Astrocyte (in vitro differentiated cells and primary cell): ENCODE measurements around the gene GDPD5. TPM values are rescaled to one million over a fixed set of nuclear protein-coding genes. Genes with fewer than 3 reads are reported as not detected.
A peak's percentile ranks its signal among the peaks of the same experiment; 100 is the strongest.

ENCODE experiments used
- DNase-seq: peaks from one replicate; pipeline ENCODE4 v3.0.0-alpha.2; 2010; ENCODE audit warnings: low read depth
- FAIRE-seq: peaks from 2 replicates; lab custom pipeline; 2011; peaks lifted over from hg19 to GRCh38; lab: Jason Lieb, UNC
- H2AFZ ChIP-seq: 2 replicates; pipeline ENCODE4 v1.6.0; 2012; ENCODE audit warnings: low read depth, low read length, inconsistent platforms
- H3K27ac ChIP-seq: 2 replicates; pipeline ENCODE4 v1.5.1; 2011; ENCODE audit warnings: low read depth, low read length, inconsistent platforms
- H3K27me3 ChIP-seq: 2 replicates; pipeline ENCODE4 v1.6.0; 2011; ENCODE audit warnings: low read length, inconsistent platforms; ENCODE audit not compliant: insufficient read depth
- H3K36me3 ChIP-seq: 2 replicates; pipeline ENCODE4 v1.5.1; 2011; ENCODE audit warnings: low read length, inconsistent platforms; ENCODE audit not compliant: insufficient read depth
- H3K4me1 ChIP-seq: 2 replicates; pipeline ENCODE4 v1.5.1; 2011; ENCODE audit warnings: low read length, inconsistent platforms; ENCODE audit not compliant: insufficient read depth
- H3K4me2 ChIP-seq: 2 replicates; pipeline ENCODE4 v1.6.0; 2012; ENCODE audit warnings: low read length, inconsistent platforms
- H3K4me3 ChIP-seq: 2 replicates; pipeline ENCODE4 v1.5.1; 2011; ENCODE audit warnings: low read depth, mild to moderate bottlenecking, low read length, inconsistent platforms; ENCODE audit not compliant: insufficient read depth
- H3K79me2 ChIP-seq: 2 replicates; pipeline ENCODE4 v1.6.0; 2012; ENCODE audit warnings: mild to moderate bottlenecking, low read length, inconsistent platforms; ENCODE audit not compliant: insufficient read depth
- H3K9ac ChIP-seq: 2 replicates; pipeline ENCODE4 v1.6.0; 2012; ENCODE audit warnings: mild to moderate bottlenecking, low read length, inconsistent platforms
- H3K9me3 ChIP-seq: 2 replicates; pipeline ENCODE4 v1.5.1; 2012; ENCODE audit warnings: low read depth, mild to moderate bottlenecking, low read length, inconsistent platforms; ENCODE audit not compliant: insufficient read depth
- H4K20me1 ChIP-seq: 2 replicates; pipeline ENCODE4 v1.6.0; 2012; ENCODE audit warnings: low read length, inconsistent platforms; ENCODE audit not compliant: insufficient read depth
- H3K27ac Mint-ChIP-seq: one replicate; pipeline ENCODE4 v1.8.0; 2021; ENCODE audit warnings: mild to moderate bottlenecking, mixed read lengths; ENCODE audit not compliant: unreplicated experiment
- H3K27me3 Mint-ChIP-seq: one replicate; pipeline ENCODE4 v1.8.0; 2021; ENCODE audit warnings: low read depth, mixed read lengths; ENCODE audit not compliant: unreplicated experiment
- H3K36me3 Mint-ChIP-seq: one replicate; pipeline ENCODE4 v1.8.0; 2021; ENCODE audit warnings: low read depth, mixed read lengths; ENCODE audit not compliant: unreplicated experiment
- H3K4me1 Mint-ChIP-seq: one replicate; pipeline ENCODE4 v1.8.0; 2021; ENCODE audit warnings: low read depth, mixed read lengths; ENCODE audit not compliant: unreplicated experiment
- H3K4me3 Mint-ChIP-seq: one replicate; pipeline ENCODE4 v1.8.0; 2021; ENCODE audit warnings: mild to moderate bottlenecking, moderate library complexity, mixed read lengths; ENCODE audit not compliant: unreplicated experiment
- H3K9me3 Mint-ChIP-seq: one replicate; pipeline ENCODE4 v1.8.0; 2021; ENCODE audit warnings: mild to moderate bottlenecking, mixed read lengths; ENCODE audit not compliant: unreplicated experiment
- EZH2 ChIP-seq: IDR thresholded peaks from 2 replicates; pipeline ENCODE4 v1.6.1; 2012; ENCODE audit warnings: mild to moderate bottlenecking, low read length, inconsistent platforms; ENCODE audit not compliant: insufficient read depth
- total RNA-seq: library from RNA; stranded (reverse); gene quantifications from 2 replicates; pipeline ENCODE4 v1.2.1, GENCODE V29; 2021
- TF ChIP-seq, protein P1 (sequence below): IDR thresholded peaks from 2 replicates; pipeline ENCODE4 v1.5.1; 2011; ENCODE audit warnings: low read depth, mild to moderate bottlenecking, inconsistent platforms, low read length, moderate library complexity; ENCODE audit not compliant: insufficient read depth

GDPD5 gene
- total RNA-seq, 1 donor from 2014 or later, result 9.4 TPM

DNA sequence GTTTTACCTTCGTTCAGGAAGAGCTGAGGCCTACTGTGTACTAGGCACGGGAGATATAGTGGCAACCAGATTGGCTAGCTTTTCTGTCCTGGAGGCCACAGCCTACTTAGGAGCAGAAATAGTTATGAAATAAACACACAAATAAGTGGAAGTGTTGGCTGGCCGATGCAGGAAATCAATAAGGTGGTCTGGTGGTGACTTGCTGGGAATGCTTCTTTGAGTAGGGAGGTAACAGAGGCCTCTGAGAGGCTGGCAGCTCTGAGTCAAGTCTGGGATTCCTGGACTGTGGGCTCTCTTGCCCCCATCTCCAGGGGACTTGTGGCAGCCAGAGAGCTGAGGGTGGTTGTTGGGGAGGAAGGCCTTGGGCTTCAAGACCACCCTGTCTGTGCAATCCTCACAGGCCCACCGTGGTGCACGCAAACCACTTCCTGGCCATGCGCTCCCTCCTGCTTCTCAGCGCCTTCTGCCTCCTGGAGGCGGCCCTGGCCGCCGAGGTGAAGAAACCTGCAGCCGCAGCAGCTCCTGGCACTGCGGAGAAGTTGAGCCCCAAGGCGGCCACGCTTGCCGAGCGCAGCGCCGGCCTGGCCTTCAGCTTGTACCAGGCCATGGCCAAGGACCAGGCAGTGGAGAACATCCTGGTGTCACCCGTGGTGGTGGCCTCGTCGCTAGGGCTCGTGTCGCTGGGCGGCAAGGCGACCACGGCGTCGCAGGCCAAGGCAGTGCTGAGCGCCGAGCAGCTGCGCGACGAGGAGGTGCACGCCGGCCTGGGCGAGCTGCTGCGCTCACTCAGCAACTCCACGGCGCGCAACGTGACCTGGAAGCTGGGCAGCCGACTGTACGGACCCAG is 40.4 kb upstream of the GDPD5 start:
- peak overlapping the region; percentile 99 for H3K4me3 Mint-ChIP-seq
- peaks cover 82% of the 10 kb centered on the region for H4K20me1 ChIP-seq
- peak overlapping the region; percentile 100 for H3K9ac ChIP-seq

DNA sequence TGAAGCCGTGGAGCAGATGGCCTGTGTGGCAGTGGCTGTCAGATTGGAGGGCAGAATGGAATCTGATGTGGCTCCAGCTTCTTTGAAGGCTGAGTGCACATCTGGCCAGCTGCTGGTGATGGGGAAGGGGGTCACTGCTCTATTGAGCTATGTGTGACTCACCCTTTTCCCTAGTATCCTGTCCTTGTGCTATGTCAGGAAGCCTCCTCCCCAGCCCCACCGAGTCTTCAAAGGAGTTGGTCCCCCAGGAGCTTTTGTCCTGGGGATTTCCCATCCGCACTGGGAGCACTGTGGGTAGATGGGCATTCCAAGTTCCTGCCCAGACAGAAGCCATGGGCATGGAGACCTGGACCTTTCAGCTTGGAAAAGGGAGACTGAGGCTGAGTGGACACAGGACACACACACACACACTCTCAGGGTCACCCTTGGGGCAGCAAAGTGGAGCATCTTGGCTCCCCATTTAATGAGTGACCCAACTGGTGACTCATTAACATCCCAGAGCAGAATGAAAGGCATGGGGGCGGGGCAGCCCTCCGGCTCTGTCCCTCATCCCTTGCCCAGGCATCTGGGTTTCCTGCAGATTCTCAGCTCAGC is 39.6 kb upstream of the GDPD5 start:
- H4K20me1 ChIP-seq, result peaks cover 73% of the 10 kb centered on the region
- FAIRE-seq (no peak), DNase-seq (peak; percentile 60)
- H3K79me2 ChIP-seq, result peaks cover 84% of the 10 kb centered on the region
- peak overlapping the region; percentile 100 for H3K9ac ChIP-seq
- no peaks in the 10 kb centered on the region for H3K9me3 ChIP-seq
- no peaks in the 10 kb centered on the region for H3K27me3 ChIP-seq
- Mint-ChIP-seq H3K27me3 (no peaks in the 10 kb centered on the region), H3K27ac (peak overlapping the region; percentile 99), H3K9me3 (no peaks in the 10 kb centered on the region), H3K4me1 (peaks cover 35% of the 10 kb centered on the region), H3K36me3 (peaks cover 21% of the 10 kb centered on the region), H3K4me3 (peak overlapping the region; percentile 99)
- H3K36me3 ChIP-seq, result peaks cover 33% of the 10 kb centered on the region
- TF ChIP-seq, protein P1, sequence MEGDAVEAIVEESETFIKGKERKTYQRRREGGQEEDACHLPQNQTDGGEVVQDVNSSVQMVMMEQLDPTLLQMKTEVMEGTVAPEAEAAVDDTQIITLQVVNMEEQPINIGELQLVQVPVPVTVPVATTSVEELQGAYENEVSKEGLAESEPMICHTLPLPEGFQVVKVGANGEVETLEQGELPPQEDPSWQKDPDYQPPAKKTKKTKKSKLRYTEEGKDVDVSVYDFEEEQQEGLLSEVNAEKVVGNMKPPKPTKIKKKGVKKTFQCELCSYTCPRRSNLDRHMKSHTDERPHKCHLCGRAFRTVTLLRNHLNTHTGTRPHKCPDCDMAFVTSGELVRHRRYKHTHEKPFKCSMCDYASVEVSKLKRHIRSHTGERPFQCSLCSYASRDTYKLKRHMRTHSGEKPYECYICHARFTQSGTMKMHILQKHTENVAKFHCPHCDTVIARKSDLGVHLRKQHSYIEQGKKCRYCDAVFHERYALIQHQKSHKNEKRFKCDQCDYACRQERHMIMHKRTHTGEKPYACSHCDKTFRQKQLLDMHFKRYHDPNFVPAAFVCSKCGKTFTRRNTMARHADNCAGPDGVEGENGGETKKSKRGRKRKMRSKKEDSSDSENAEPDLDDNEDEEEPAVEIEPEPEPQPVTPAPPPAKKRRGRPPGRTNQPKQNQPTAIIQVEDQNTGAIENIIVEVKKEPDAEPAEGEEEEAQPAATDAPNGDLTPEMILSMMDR, result no peak
- no peak for TF ChIP-seq EZH2
- peaks cover 44% of the 10 kb centered on the region for H3K4me1 ChIP-seq
- peak overlapping the region; percentile 100 for H3K4me2 ChIP-seq
- H2AFZ ChIP-seq, result no peak overlapping the region
- H3K27ac ChIP-seq, result peak overlapping the region; percentile 99
- H3K4me3 ChIP-seq, result peak overlapping the region; percentile 95

More for the DNA sequence above, 40.4 kb upstream of the GDPD5 start:
- peak overlapping the region; percentile 99 for H3K27ac ChIP-seq
- H3K79me2 ChIP-seq, result peaks cover 93% of the 10 kb centered on the region
- Mint-ChIP-seq H3K27me3 (no peaks in the 10 kb centered on the region), H3K36me3 (peaks cover 25% of the 10 kb centered on the region), H3K9me3 (no peaks in the 10 kb centered on the region), H3K27ac (peak overlapping the region; percentile 99), H3K4me1 (peaks cover 30% of the 10 kb centered on the region)
- DNase-seq, result no peak
- H3K4me3 ChIP-seq, result peak overlapping the region; percentile 95
- no peaks in the 10 kb centered on the region for H3K27me3 ChIP-seq
- peak overlapping the region; percentile 100 for H3K4me2 ChIP-seq
- no peak overlapping the region for H2AFZ ChIP-seq
- peaks cover 36% of the 10 kb centered on the region for H3K4me1 ChIP-seq
- TF ChIP-seq EZH2, result no peak
- TF ChIP-seq, protein P1, result no peak
- no peak for FAIRE-seq
- H3K36me3 ChIP-seq, result peaks cover 41% of the 10 kb centered on the region
- no peaks in the 10 kb centered on the region for H3K9me3 ChIP-seq
